ENCODE data around the gene FTCD. TPM values are rescaled to one million over a fixed set of nuclear protein-coding genes. Genes with fewer than 3 reads are reported as not detected.

Gene FTCD
- total and polyA plus RNA-seq, 12 donors: 0.20 to 16.8 (median 1.9) TPM; not detected in 2

- TF ChIP-seq CTCF (IDR thresholded peaks at IDR 0.05): no peak
- TF ChIP-seq POLR2A (IDR thresholded peaks at IDR 0.05): no peak
- Histone ChIP-seq H3K4me3 (no peak overlapping the region), H3K9me3 (replicated peaks in 1 of 3) (no peaks in the 10 kb centered on the region), H3K36me3 (replicated peaks in 1 of 2) (no peaks in the 10 kb centered on the region), H3K27ac (no peak overlapping the region), H3K4me1 (replicated peaks in 1 of 2) (peaks cover 0 to 4% of the 10 kb centered on the region in 2 donors), H3K27me3 (no peaks in the 10 kb centered on the region)
- no peak for DNase-seq
- intact Hi-C loops (cut with DNase I): no loop called here
- 69 to 86% (median 76%) methylated on average over 6 to 7 of the region's 7 CpGs for WGBS, 4 donors
These were observed 17.5 kb downstream of the FTCD start for GRCh38 chr21:46137908-46138307.

DNA sequence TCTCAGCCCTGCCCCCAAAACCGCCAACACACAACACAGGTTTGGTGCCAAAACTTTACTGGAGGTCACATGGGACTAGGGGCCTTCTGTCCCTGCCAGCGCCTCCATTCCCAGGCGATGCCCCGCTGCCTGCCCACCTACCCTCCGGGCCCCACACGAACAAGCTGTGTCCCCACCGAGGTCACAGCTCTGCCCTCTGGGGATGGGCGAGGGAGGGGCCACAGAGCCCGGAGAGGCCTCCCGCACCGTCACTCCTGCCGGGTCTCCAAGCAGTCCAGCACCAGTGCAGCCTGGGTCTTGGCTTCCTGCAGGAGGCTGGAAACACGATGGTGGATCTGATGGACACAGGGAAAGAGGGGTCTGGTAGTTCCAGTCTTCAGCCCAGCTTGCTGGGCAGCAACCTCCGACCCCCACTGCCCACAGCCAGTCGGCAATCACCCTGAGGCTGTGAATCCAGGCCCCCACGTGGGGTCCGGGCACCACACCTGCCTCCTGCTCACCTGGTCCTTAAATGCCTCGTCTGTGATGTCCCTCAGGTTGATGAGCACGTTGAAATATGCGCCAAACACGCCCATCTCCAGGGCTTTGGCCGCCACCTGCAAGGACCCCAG lies 18.5 kb downstream of the FTCD start:
- H3K9me3 ChIP-seq (replicated peaks in 1 of 3): no peaks in the 10 kb centered on the region
- no peaks in the 10 kb centered on the region for H3K36me3 ChIP-seq (replicated peaks in 1 of 2)
- H3K27ac ChIP-seq: no peak overlapping the region
- H3K27me3 ChIP-seq: no peaks in the 10 kb centered on the region
- H3K4me1 ChIP-seq (replicated peaks in 1 of 2): peaks cover 0 to 4% of the 10 kb centered on the region in 2 donors
- DNase-seq: no peak
- intact Hi-C loops (cut with DNase I): no loop called here
- TF ChIP-seq CTCF (IDR thresholded peaks at IDR 0.05) (no peak), POLR2A (IDR thresholded peaks at IDR 0.05) (no peak)
- no peak overlapping the region for H3K4me3 ChIP-seq
- 77 to 89% (median 80%) methylated on average over 11 to 22 of the region's 22 CpGs for WGBS, 4 donors

DNA sequence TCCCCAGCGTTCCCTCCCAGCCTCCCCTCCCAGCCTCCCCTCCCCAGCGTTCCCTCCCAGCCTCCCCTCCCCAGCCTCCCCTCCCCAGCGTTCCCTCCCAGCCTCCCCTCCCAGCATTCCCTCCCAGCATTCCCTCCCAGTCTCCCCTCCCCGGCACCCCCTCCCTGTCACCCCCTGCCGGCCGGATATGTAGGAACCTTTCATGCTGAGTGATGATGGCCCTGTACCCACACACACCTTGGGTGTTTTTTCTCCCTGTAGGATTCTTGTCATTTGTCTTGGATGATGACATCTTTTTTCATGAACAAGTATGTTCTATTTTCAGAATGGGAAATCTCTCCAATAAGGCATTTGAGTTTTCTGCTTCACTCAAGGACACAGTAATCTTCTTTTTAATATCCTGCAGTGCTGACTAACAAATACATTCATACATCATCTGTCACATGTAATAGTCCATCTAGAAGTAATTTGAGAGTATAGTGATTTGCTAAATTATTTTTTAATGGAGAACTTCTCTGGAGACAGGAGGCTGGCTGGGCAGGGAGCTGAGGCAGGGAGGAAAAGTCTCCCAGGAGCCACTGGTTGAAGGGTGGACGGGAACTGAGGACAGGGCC lies 19.5 kb downstream of the FTCD start:
- Histone ChIP-seq H3K9me3 (replicated peaks in 1 of 3) (no peaks in the 10 kb centered on the region), H3K27ac (no peak overlapping the region), H3K4me1 (replicated peaks in 1 of 2) (peaks cover 0 to 4% of the 10 kb centered on the region in 2 donors), H3K27me3 (no peaks in the 10 kb centered on the region), H3K4me3 (no peak overlapping the region), H3K36me3 (replicated peaks in 1 of 2) (no peaks in the 10 kb centered on the region)
- TF ChIP-seq CTCF (IDR thresholded peaks at IDR 0.05): no peak
- no peak for TF ChIP-seq POLR2A (IDR thresholded peaks at IDR 0.05)
- intact Hi-C loops (cut with DNase I): no loop called here
- WGBS, 4 donors: 19 to 60% (median 45%) methylated on average over 3 to 7 of the region's 7 CpGs
- no peak for DNase-seq

DNA sequence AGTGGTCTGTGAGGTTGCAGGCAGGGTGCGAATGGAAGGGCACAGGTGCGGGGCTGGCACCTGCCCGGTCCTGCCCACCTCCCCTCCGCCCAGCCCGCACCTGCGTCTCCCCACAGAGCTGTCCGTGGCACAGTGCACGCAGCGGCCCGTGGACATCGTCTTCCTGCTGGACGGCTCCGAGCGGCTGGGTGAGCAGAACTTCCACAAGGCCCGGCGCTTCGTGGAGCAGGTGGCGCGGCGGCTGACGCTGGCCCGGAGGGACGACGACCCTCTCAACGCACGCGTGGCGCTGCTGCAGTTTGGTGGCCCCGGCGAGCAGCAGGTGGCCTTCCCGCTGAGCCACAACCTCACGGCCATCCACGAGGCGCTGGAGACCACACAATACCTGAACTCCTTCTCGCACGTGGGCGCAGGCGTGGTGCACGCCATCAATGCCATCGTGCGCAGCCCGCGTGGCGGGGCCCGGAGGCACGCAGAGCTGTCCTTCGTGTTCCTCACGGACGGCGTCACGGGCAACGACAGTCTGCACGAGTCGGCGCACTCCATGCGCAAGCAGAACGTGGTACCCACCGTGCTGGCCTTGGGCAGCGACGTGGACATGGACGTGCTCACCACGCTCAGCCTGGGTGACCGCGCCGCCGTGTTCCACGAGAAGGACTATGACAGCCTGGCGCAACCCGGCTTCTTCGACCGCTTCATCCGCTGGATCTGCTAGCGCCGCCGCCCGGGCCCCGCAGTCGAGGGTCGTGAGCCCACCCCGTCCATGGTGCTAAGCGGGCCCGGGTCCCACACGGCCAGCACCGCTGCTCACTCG lies 23.3 kb downstream of the FTCD start:
- no peak for DNase-seq
- Histone ChIP-seq H3K27ac (no peak overlapping the region), H3K36me3 (replicated peaks in 1 of 2) (no peaks in the 10 kb centered on the region), H3K4me3 (no peak overlapping the region), H3K27me3 (no peaks in the 10 kb centered on the region), H3K4me1 (replicated peaks in 1 of 2) (peaks cover 0 to 4% of the 10 kb centered on the region in 2 donors), H3K9me3 (replicated peaks in 1 of 3) (no peaks in the 10 kb centered on the region)
- TF ChIP-seq CTCF (IDR thresholded peaks at IDR 0.05) (no peak), POLR2A (IDR thresholded peaks at IDR 0.05) (no peak)
- WGBS, 4 donors: 93 to 96% (median 94%) methylated on average over 55 to 85 of the region's 85 CpGs
- intact Hi-C loops (cut with DNase I): no loop called here

Measured in adrenal gland (tissue), 12 donors.